GM18498 (cell line): ENCODE data around the gene SNX13.
"Not testable (repeated sequence)": the region's sequence is repeated elsewhere in the genome, so short reads cannot be mapped to it uniquely, and the experiment has no call there.

ENCODE experiments used
- ATAC-seq: cut with Tn5 transposase; IDR thresholded peaks from one replicate; pipeline ENCODE4 v1.9.1; 2021; ENCODE audit warnings: mild to moderate bottlenecking, moderate library complexity; ENCODE audit not compliant: unreplicated experiment

SNX13 gene

DNA sequence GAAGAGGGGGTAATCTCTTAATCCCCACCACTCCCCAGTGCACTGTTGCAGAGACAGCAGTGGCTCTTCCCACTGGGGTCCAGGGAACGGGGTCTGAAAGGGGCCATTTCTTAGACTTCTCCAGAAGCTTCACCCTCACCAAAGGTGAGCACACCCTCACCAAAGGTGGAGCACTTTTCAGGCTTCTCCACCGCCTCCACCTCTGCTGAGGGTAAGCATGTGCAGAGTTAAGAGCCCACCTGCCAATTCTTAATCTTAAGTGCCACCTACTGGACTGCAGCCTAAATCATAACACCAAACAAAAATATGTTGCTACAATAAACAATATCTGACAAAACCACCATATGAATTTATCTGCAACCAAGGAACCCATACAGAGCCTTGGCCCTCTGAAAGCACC, 27.0 kb downstream of the SNX13 start:
- ATAC-seq = no peak

DNA sequence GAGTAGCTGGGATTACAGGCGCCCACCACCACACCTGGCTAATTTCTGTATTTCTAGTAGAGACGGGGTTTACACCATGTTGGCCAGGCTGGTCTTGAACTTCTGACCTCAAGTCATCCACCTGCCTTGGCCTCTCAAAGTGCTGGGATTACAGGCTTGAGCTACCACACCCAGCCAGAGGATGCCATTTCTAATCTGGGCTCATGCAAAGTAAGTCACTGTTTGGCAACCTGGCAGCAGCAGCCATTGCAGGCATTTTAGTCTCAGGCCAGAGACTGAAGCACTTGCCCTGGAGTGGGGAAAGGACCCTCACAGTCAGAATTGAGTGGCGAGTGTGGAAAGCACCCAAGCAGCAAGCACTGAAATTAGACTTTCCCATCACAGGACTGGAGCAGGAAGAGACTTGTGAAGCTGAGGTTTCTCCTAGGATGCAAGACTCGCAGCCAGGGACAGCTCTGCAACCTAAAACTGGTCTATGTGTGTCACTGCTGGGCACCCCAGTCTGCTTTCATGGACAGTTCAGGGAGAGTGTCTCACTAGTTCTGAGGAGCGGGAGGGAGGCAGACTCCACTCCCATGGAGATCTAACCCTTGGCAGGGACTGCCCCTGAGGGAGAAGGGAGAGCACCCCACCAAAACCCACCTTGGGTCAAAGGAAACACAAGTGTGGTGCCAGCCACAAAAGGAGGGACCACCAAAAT, 27.6 kb downstream of the SNX13 start:
- ATAC-seq = no peak

DNA sequence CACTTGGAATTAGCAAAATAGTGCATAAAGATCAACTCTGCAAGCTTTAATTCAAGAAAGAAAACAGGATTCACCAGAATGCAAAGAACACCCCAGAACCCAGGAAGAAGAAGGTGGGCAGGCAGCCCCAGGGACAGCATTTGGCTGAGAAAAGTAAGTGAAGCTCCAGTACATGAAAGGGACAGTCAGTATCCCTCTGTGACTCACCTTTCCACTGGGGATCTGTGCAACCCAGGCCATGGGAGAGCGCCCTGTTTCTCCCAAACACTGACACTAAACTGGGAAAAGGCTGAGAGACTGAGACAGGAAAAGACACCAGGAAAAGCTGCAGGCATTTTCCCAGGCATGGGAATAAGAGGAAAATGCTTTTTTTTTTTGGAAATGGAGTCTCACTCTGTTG, 28.2 kb downstream of the SNX13 start:
- no peak for ATAC-seq

DNA sequence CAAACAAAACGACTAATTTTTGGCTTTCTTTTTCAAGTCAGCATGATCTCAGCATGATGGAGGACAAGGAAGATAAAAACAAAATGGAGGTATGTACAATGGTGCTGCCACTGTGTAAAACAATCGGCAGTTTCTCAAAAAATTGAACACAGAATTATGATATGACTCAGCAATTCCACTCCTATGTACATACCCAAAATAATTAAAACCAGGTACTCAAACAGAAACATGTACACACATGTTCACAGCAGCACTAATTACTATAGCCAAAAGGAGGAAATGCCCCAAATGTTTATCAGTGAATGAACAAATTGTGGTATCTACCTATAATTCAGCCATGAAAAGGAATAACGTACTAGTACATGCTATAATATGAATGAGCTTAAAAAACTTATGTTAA, 29.9 kb downstream of the SNX13 start:
- no peak for ATAC-seq

DNA sequence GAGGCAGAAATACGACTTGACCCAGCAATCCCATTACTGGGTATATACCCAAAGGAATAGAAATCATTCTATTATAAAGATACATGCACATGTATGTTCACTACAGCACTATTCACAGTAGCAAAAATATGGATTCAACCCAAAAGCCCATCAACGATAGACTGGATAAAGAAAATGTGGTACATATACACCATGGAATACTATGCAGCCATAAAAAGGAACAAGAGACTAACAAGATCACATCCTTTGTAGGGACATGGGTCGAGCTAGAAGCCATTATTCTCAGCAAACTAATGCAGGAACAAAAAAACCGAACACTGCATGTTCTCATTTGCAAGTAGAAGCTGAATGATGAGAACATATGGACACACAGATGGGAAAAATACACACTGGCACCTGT, 31.0 kb downstream of the SNX13 start:
- ATAC-seq = not testable (repeated sequence)

DNA sequence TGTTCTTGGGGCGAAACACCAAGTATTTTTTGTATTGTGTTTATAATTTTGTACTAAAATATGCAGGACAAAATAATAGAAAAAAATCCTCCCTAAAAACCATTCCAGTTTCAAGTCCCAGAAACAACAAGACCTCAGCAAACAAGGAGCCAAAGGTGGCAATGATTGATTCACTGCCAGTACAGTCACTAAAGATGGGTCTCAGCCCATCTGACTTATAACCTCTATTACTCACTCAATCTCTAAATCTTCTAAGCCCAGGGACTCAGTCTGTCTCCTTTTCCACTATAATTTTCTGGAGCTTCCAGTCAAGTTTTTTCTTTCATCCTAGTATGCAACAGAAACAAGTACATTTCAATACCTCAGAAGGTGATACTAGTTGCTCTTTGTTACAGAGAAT, 33.3 kb downstream of the SNX13 start:
- no peak for ATAC-seq

DNA sequence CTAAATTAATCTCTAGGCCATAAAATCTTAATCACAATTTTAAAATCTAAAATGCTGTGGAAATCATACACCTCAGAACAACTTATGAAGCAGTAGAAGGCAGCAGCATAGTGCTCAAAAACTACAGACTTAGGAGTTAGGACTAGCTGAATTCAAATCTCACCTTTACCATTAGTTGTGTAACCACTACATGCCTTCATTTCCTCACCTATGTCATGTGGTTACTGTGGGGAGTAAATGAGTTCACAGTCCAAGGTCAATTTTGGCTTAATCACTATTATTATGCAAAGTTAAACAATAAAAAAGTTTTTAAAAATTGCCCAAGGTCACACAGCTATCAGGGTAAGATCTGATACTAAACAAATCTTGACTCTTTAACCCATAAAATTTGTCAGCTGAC, 37.0 kb downstream of the SNX13 start:
- no peak for ATAC-seq

DNA sequence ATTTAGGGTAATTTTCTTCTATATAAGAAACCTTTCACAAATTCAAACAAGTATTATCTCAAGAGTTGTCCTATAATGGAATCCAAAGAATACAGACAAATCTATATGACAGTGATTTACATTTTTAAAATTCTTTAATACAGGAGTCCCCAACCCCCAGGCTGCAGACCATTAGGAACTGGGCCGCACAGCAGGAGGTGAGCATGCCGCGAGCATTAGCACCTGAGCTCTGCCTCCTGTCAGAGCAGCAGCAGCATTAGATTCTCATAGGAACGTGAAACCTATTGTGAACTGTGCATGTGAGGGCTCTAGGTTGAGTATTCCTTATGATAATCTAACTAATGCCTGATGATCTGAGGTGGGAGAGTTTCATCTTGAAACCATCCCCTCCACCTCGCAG, 37.7 kb downstream of the SNX13 start:
- no peak for ATAC-seq

DNA sequence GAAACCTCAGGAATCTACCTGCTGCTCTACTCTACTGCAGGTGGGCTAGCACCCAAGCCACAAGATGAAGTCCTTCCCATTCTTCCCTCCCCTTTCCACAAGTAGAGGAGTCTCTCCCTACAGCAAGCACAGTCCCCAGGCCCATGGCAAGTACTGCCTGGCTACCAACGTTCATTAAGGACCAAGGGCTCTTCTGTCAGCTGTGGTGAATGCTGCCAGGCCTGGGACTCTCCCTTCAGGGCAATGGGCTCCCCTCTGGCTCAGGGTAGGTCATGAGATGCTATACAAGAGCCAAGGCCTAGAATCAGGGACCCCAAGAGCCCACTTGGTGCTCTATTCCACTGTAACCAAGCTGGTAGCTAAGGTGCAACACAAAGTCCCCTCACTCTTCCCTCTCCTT, 39.8 kb downstream of the SNX13 start:
- no peak for ATAC-seq

DNA sequence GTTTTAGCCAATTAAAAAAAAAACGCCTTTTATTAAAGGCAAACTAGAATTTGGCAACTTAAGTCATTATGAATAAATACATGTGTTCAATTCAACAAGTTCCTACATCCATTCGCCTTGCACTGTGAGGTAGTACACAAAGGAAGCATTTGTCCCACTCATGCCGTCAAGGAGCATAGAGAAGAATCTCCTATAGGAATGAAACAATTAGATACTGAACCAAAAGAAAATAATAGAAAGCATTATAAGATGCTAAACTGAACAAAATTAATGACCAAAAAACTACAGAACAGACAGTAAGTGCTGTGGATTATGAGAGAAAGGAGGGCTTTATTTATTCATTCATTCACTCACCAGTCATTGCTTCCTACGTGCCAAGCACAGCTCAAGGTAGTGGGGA, 42.2 kb downstream of the SNX13 start:
- ATAC-seq = no peak

DNA sequence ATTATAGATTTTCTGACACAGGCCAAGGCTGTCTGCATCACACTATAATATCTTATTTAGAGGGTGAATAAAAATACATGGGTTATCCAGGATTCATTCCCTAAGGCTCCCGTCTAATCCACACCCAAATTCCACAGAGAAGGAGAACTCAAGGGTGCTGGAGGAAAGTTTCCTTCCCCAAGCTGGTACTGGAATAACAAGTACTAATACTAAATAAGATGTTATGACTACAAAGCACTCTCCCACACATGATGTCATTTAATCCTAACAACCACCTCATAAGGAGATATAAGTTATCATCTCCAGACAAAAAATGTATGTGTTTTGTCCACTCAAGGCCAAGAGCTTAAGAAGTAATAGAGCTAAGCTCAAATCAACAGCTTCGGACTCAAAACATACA, 53.0 kb downstream of the SNX13 start:
- ATAC-seq = no peak

DNA sequence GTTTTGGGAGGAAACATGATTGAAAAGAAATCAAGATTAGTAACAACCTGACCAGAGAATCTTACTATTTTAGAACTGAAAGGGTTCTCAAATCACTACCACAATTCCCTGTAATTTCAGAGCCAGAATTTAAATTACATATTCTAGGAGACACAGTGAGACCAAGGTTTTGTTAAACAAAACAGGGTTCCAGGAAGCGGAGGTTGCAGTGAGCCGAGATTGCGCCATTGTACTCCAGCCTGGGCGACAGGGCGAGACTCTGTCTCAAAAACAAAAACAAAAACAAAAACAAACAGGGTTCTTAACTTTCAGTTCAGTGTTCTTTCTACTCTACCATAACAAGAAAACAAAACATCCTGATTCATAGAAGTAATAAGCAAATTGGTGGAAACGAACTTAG, 57.6 kb downstream of the SNX13 start:
- no peak for ATAC-seq

DNA sequence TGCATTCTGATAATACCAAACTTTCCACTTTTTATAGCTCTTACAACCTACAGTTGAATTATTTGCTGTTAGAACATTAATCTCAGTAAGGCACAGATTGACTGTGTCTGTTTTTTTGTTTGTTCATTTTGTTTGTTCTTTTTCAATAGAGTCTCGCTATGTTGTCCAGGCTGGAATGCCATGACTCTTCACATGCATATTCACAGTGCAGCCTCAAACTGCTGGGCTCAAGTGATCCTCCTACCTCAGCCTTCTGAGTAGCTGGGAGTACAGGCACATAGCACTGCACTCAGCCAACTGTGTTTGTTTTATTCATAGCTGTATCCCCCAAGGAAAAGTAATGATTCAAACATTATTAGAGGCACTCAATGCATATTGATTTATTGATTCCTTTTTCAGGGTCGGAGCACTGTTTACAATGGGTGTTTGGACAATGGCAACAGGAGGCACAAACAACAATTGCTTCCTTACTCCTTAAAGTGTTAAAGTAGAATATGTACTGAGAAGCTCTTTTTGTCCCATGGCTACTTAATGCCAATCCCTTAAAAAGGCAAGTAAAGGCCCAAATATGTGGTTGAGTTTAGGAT, 61.1 kb downstream of the SNX13 start:
- ATAC-seq = no peak

DNA sequence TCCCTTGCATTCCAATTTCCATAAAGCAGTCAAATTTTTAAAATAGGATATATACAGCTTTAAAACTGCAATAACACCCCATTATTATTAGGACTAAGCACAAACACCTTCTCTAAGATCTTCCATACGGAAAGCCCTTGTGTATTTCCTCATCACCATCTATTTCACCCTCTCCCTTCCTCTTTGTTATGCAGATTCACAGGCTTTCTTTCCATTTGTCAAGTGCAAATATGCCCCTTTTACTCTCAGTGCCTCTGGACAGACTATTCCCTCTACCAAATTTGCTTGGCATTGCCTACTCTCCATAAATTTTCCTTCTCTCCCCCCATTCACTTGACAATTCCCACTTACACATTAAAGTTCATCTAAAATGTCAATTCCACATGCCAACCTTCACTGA, 61.7 kb downstream of the SNX13 start:
- no peak for ATAC-seq

DNA sequence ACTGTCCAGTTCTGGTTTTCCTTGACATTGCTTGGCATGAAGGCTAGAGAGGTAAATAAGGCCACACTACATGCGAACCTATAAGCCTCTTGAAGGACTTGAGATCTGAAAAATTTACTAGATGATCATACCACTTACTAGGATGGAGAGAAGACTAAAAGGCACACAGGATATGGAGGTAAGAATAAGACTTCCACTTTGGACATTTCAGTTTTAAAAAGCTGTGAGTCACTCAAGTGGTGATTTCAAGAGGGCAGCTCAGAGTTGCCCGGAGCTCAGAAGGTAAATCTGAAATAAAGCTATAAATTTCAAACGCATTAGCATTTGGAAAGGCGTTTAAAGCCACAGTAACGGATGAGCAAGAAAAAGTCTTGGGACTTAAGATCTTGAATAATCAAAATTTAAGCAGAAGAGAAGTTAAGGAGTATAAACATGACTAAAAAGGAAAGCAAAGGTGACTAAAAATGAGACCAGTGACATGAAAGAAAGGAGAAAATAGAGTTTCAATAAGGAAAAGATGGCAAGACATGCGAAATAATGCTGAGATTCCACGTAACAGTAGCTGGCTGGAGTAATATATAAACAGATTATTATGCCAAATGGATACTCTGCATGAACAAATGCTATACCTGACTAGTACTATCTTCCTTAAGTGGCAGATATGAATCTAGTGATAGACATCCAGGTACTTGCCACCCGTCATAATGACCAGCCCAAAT, 68.3 kb downstream of the SNX13 start:
- no peak for ATAC-seq

DNA sequence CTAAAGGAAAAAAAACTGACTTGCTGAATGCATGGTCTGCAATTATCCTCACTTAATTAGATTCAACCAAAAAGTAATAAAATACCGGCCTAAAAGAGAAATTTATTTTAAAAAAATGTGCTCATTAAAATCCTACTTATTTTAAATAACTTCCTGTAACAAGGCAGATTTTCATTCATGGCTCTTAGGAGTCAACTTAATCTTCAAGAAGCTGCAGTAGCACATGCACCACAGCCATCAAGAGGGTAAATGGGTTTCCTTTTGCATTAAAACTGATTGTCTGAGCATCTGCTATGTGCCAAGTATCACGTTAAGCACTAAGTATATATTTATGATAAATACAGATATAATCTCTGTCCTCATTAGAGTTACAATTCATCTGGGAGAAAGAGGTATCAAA, 69.9 kb downstream of the SNX13 start:
- no peak for ATAC-seq

DNA sequence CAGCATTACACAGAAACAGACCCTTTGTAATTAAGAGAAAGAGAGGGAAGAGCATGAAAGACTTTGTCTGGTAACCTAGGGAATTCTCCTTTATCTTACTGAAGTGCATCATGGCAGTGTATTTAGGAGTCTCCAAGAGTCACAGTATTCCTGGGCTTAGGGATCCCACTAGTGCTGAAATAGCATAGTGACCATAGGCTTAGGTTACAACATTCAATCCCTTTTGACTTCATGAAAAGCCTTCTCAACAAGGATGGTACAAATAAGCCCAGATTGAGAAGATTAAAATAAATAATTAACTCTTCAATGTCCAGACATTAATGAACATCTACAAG, 76.5 kb downstream of the SNX13 start:
- ATAC-seq = no peak

DNA sequence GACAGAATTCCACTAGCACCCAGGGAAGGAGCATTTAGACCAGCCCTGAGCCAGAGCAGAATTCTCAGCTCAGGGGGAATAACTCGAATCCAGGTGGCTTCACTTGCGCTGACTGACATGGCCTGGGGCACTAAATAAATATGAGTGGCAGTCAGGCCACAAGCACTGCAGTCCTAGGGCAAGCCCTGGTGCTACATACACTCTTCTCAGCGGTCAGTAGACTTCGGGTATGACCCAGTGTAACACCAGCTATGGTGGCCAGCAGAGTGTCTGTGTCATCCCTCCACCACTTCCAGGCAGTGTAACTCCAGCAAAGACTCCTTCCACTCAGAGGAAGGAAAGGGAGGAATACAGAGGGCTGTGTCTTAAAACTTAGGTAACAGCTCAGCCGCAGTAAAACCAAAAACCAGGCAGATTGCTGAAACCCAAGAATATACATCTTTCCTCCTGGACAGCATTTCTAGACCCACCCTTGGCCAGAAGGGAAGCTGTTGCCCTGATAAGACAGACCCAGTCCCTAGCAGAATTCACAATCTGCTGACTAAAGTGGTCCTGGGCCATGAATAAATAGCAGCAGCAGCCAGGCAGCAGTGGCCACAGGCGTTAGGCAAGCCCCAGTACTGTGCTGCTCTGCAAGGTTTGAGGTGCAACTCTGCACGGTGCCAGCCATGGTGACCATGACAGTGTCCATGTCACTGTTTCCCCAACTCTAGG, 77.0 kb downstream of the SNX13 start:
- ATAC-seq = no peak

DNA sequence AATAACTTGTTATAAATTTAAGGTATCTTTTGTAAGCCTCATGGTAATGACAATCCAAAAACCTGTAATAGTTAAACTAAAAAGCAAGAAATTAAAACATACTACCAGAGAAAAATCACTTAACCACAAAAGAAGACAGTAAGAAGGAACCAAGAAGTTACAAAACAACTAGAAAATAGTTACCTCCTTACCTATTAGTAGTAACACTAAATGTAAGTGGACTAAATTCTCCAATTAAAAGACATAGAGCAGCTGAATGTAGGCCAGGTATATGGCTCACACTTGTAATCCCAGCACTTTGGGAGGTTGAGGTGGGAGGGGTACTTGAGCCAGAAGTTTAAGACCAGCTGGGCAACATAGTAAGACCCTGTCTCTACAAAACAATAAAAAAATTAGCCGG, 84.0 kb downstream of the SNX13 start:
- no peak for ATAC-seq

DNA sequence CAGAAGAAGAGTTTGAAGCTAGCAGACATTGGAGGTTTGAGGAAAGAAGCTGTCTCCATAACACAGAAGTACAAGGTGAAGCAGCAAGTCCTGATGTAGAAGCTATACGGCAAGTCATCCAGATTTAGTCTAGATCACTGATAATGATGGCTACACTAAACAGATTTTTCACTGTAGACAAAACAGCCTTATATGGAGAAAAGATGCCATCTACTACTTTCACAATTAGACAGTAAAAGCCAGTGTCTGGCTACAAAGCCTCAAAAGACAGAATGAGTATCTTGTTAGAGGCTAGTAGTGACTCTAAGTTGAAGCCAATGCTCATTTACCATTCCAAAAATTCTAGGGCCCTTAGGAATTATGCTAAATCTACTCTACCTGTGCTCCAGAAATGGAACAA, 85.1 kb downstream of the SNX13 start:
- ATAC-seq = no peak

DNA sequence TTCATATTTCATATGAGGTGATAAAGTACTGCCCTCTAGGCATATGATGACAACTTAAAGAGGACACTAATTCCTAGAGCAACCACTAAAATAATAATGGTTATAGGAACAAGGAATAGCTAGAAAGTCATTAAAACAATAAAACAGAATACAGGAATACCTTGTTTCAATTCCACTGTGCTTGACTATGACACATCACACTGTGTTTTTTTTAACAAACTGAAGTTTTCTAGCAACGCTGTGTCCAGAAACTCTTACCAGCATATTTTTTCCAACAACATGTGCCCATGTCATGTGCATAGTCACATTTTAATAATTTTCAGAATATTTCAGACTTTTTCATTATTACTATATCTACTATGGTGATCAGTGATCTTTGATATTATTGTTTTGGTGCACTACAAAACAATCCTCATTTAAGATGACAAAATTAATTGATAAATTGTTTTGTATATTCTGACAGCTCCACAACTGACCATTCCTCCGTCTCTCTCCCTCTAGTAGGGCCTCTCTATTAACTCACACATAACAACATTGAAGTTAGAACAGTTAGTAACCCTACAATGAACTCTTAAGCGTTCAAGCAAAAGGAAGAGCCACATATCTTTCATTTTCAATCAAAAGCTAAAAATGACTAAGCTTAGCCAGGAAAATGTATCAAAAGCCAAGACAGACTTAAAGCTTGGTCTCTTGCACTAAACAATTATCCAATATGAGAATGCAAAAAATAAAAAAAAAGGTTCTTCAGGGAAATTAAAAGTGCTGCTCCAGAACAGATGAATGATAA, 85.8 kb downstream of the SNX13 start:
- no peak for ATAC-seq
